ENCODE results near the gene MUC5AC. TPM values are rescaled to one million over a fixed set of nuclear protein-coding genes. Genes with fewer than 3 reads are reported as not detected.

Gene MUC5AC
- total RNA-seq, 4 donors from 2014 or later, result not detected

- no peaks in the 10 kb centered on the region for H3K27me3 ChIP-seq
- H3K4me1 ChIP-seq, result no peaks in the 10 kb centered on the region
- no peak for TF ChIP-seq POLR2A (IDR thresholded peaks at IDR 0.05)
- TF ChIP-seq EP300 (IDR thresholded peaks at IDR 0.05; ENCODE audit: low read depth), result no peak
- TF ChIP-seq CTCF (IDR thresholded peaks at IDR 0.05), result no peak
- no peak overlapping the region for H3K4me3 ChIP-seq
- intact Hi-C loops (cut with DNase I; ENCODE audit: low total_unique reads), result no loop called here
- WGBS, 2 donors (ENCODE audit: low coverage in 1 of 2), result 89% methylated on average over 6 of the region's 6 CpGs; no CpG with 5 or more reads in 1 of the 2 donors
- H3K9me3 ChIP-seq, result no peaks in the 10 kb centered on the region
- H3K27ac ChIP-seq, result no peak overlapping the region
- H3K36me3 ChIP-seq, result no peaks in the 10 kb centered on the region
- no peak for DNase-seq
- in situ Hi-C loops (cut with MboI; ENCODE audit: low pct_ligation_motif_present in 1 of 4, low pct_unique_long_range_greater_than_20kb in 1 of 4, low sequenced_read_pairs in 3 of 4), result no loop called here
These were observed 10.0 kb upstream of the MUC5AC start for GRCh38 chr11:1147792-1148191.

- no peaks in the 10 kb centered on the region for H3K9me3 ChIP-seq
- no peaks in the 10 kb centered on the region for H3K4me1 ChIP-seq
- DNase-seq, result peak; percentile 19
- in situ Hi-C loops (cut with MboI; ENCODE audit: low pct_ligation_motif_present in 1 of 4, low pct_unique_long_range_greater_than_20kb in 1 of 4, low sequenced_read_pairs in 3 of 4), result no loop called here
- intact Hi-C loops (cut with DNase I; ENCODE audit: low total_unique reads), result no loop called here
- H3K4me3 ChIP-seq, result no peak overlapping the region
- TF ChIP-seq POLR2AphosphoS5 (IDR thresholded peaks at IDR 0.05) (no peak), EP300 (IDR thresholded peaks at IDR 0.05; ENCODE audit: low read depth) (no peak), CTCF (IDR thresholded peaks at IDR 0.05) (no peak), POLR2A (IDR thresholded peaks at IDR 0.05) (no peak)
- WGBS, 2 donors (ENCODE audit: low coverage in 1 of 2), result 58% methylated on average over 8 of the region's 8 CpGs; no CpG with 5 or more reads in 1 of the 2 donors
- H3K27ac ChIP-seq, result no peak overlapping the region
- H3K36me3 ChIP-seq, result no peaks in the 10 kb centered on the region
- H3K27me3 ChIP-seq, result no peaks in the 10 kb centered on the region
These were observed 9.0 kb upstream of the MUC5AC start for GRCh38 chr11:1148752-1149180.

- no peaks in the 10 kb centered on the region for H3K27me3 ChIP-seq
- 84 to 87% methylated on average over 5 to 16 of the region's 16 CpGs for WGBS, 2 donors (ENCODE audit: low coverage in 1 of 2)
- H3K36me3 ChIP-seq, result no peaks in the 10 kb centered on the region
- no peak for DNase-seq
- no peak for TF ChIP-seq POLR2AphosphoS5 (IDR thresholded peaks at IDR 0.05)
- no peak for TF ChIP-seq CTCF (IDR thresholded peaks at IDR 0.05)
- no peak for TF ChIP-seq EP300 (IDR thresholded peaks at IDR 0.05; ENCODE audit: low read depth)
- TF ChIP-seq POLR2A (IDR thresholded peaks at IDR 0.05), result no peak
- H3K9me3 ChIP-seq, result no peaks in the 10 kb centered on the region
- in situ Hi-C loops (cut with MboI; ENCODE audit: low pct_ligation_motif_present in 1 of 4, low pct_unique_long_range_greater_than_20kb in 1 of 4, low sequenced_read_pairs in 3 of 4), result no loop called here
- intact Hi-C loops (cut with DNase I; ENCODE audit: low total_unique reads), result no loop called here
- H3K4me3 ChIP-seq, result no peak overlapping the region
- no peaks in the 10 kb centered on the region for H3K4me1 ChIP-seq
- no peak overlapping the region for H3K27ac ChIP-seq
These were observed 8.2 kb upstream of the MUC5AC start for GRCh38 chr11:1149545-1149944.

GRCh38 chr11:1150116-1150515, 7.6 kb upstream of the MUC5AC start:
- no peak for DNase-seq
- intact Hi-C loops (cut with DNase I; ENCODE audit: low total_unique reads) (no loop called here), in situ Hi-C loops (cut with MboI; ENCODE audit: low pct_ligation_motif_present in 1 of 4, low pct_unique_long_range_greater_than_20kb in 1 of 4, low sequenced_read_pairs in 3 of 4) (no loop called here)
- Histone ChIP-seq H3K36me3 (no peaks in the 10 kb centered on the region), H3K27ac (no peak overlapping the region), H3K9me3 (no peaks in the 10 kb centered on the region), H3K4me1 (no peaks in the 10 kb centered on the region), H3K4me3 (no peak overlapping the region), H3K27me3 (no peaks in the 10 kb centered on the region)
- 87% methylated on average over 9 of the region's 10 CpGs; no CpG with 5 or more reads in 1 of the 2 donors for WGBS, 2 donors (ENCODE audit: low coverage in 1 of 2)
- TF ChIP-seq POLR2AphosphoS5 (IDR thresholded peaks at IDR 0.05) (no peak), POLR2A (IDR thresholded peaks at IDR 0.05) (no peak), EP300 (IDR thresholded peaks at IDR 0.05; ENCODE audit: low read depth) (no peak), CTCF (IDR thresholded peaks at IDR 0.05) (no peak)

All from transverse colon (tissue), 4 donors.